DND-41 (cell line): Measurements from ENCODE around the gene UNC45A.

Experiments used
- ATAC-seq: fragments of 200-7000 bp; cut with Tn5 transposase; 3 replicates; pipeline ENCODE4 v1.9.1; 2021; ENCODE audit warnings: low read depth; ENCODE audit not compliant: insufficient read depth
- DNase-seq: peaks from one replicate; pipeline ENCODE4 v3.0.0-alpha.2; 2020
- H2AFZ ChIP-seq: 2 replicates; pipeline ENCODE4 v1.6.0; 2012; ENCODE audit warnings: low read depth, low read length
- H3K27ac ChIP-seq: 2 replicates; pipeline ENCODE4 v1.5.1; 2012; ENCODE audit warnings: low read length, inconsistent platforms
- H3K27me3 ChIP-seq: fragments of 200-600 bp; sonication (generic); 2 replicates; pipeline ENCODE4 v1.6.0; 2012; ENCODE audit warnings: low read length, mild to moderate bottlenecking, inconsistent platforms; ENCODE audit not compliant: insufficient read depth, poor library complexity
- H3K36me3 ChIP-seq: 2 replicates; pipeline ENCODE4 v1.5.1; 2012; ENCODE audit warnings: low read length, inconsistent platforms; ENCODE audit not compliant: insufficient read depth
- H3K4me1 ChIP-seq: 2 replicates; pipeline ENCODE4 v1.5.1; 2012; ENCODE audit warnings: mild to moderate bottlenecking, low read length; ENCODE audit not compliant: insufficient read depth
- H3K4me2 ChIP-seq: 2 replicates; pipeline ENCODE4 v1.6.0; 2012; ENCODE audit warnings: mild to moderate bottlenecking, moderate library complexity, low read length, inconsistent platforms; ENCODE audit not compliant: insufficient read depth
- H3K4me3 ChIP-seq, 2 experiments: fragments of 200-600 bp in 1 of 2; shearing (Covaris generic) in 1 of 2; 2 replicates each; pipeline ENCODE4 v1.5.1; 2012 to 2016; ENCODE audit warnings: inconsistent platforms in 2 of 2, low read length in 2 of 2, mild to moderate bottlenecking in 2 of 2, low read depth in 1 of 2, moderate library complexity in 1 of 2
- H3K79me2 ChIP-seq: 2 replicates; pipeline ENCODE4 v1.6.0; 2012; ENCODE audit warnings: low read length, inconsistent platforms; ENCODE audit not compliant: insufficient read depth
- H3K9ac ChIP-seq: 2 replicates; pipeline ENCODE4 v1.6.0; 2012; ENCODE audit warnings: low read depth, mild to moderate bottlenecking, inconsistent platforms, low read length, moderate library complexity
- H3K9me3 ChIP-seq: 2 replicates; pipeline ENCODE4 v1.5.1; 2012; ENCODE audit warnings: low read length, moderate library complexity, mild to moderate bottlenecking, inconsistent platforms; ENCODE audit not compliant: insufficient read depth, severe bottlenecking
- H4K20me1 ChIP-seq: 2 replicates; pipeline ENCODE4 v1.6.0; 2012; ENCODE audit warnings: low read length; ENCODE audit not compliant: insufficient read depth
- EZH2 ChIP-seq: IDR thresholded peaks from 3 replicates; pipeline ENCODE4 v1.6.1; 2012; ENCODE audit warnings: borderline replicate concordance, low read depth, mild to moderate bottlenecking, moderate library complexity, low read length, inconsistent platforms; ENCODE audit not compliant: severe bottlenecking
- TF ChIP-seq, protein P1 (sequence below): IDR thresholded peaks from 2 replicates; pipeline ENCODE4 v1.5.1; 2012; ENCODE audit warnings: borderline replicate concordance, low read length, moderate library complexity, mild to moderate bottlenecking; ENCODE audit not compliant: poor library complexity, severe bottlenecking; ENCODE audit errors: extremely low read depth

UNC45A gene

DNA sequence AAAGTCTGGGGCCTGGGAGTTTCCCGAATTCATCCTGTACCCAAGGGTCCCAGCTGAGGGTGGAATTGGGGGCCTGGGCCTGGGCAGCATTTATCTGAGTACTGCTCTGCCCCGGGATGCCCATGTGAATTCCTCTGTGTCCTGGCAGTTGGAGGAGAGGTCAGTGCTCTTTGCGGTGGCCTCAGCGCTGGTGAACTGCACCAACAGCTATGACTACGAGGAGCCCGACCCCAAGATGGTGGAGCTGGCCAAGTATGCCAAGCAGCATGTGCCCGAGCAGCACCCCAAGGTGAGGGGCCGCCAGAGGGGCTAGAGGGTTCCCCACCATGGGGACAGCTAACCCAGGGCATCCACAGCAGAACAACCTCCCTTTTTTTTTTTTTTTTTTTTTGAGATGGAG lies 13.4 kb downstream of the UNC45A start:
- TF ChIP-seq, protein P1, sequence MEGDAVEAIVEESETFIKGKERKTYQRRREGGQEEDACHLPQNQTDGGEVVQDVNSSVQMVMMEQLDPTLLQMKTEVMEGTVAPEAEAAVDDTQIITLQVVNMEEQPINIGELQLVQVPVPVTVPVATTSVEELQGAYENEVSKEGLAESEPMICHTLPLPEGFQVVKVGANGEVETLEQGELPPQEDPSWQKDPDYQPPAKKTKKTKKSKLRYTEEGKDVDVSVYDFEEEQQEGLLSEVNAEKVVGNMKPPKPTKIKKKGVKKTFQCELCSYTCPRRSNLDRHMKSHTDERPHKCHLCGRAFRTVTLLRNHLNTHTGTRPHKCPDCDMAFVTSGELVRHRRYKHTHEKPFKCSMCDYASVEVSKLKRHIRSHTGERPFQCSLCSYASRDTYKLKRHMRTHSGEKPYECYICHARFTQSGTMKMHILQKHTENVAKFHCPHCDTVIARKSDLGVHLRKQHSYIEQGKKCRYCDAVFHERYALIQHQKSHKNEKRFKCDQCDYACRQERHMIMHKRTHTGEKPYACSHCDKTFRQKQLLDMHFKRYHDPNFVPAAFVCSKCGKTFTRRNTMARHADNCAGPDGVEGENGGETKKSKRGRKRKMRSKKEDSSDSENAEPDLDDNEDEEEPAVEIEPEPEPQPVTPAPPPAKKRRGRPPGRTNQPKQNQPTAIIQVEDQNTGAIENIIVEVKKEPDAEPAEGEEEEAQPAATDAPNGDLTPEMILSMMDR, result no peak
- no peak for TF ChIP-seq EZH2
- no peaks in the 10 kb centered on the region for H3K27me3 ChIP-seq
- DNase-seq (no peak), ATAC-seq (no peak)
- H3K9me3 ChIP-seq, result no peaks in the 10 kb centered on the region
- no peaks in the 10 kb centered on the region for H3K79me2 ChIP-seq
- no peak overlapping the region for H3K4me3 ChIP-seq
- H4K20me1 ChIP-seq, result no peaks in the 10 kb centered on the region
- H3K4me2 ChIP-seq, result no peak overlapping the region
- H2AFZ ChIP-seq, result no peak overlapping the region
- no peak overlapping the region for H3K27ac ChIP-seq
- H3K9ac ChIP-seq, result no peak overlapping the region
- peaks cover 81% of the 10 kb centered on the region for H3K36me3 ChIP-seq
- no peaks in the 10 kb centered on the region for H3K4me1 ChIP-seq

DNA sequence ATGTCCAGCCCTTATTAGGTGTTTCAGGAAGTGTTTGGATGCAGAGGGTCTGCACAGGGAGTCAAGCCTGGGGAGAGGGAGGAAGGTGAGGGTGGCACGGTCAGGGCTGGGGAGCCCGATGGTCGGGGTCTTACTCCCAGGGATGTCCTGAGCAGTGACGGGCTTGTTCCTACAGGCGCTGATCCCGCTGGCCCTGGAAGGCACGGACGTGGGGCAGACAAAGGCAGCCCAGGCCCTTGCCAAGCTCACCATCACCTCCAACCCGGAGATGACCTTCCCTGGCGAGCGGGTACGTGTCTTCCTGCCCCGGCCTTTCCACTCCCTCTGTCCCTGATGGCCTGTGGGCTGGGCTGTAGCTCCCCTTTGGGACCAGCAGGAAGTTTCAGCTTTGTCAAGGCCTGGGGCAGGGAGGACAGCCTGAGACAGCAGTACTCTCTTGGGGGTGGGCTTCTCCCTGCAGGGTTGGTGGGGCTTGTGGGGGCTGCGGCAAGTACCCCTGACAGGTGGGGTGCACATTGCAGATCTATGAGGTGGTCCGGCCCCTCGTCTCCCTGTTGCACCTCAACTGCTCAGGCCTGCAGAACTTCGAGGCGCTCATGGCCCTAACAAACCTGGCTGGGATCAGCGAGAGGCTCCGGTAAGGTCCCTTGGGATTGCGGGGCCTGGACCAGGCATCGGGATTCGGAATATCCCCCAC lies 15.0 kb downstream of the UNC45A start:
- no peaks in the 10 kb centered on the region for H4K20me1 ChIP-seq
- no peak overlapping the region for H3K4me2 ChIP-seq
- no peak overlapping the region for H2AFZ ChIP-seq
- H3K27ac ChIP-seq, result no peak overlapping the region
- TF ChIP-seq EZH2, result no peak
- TF ChIP-seq, protein P1, result no peak
- no peaks in the 10 kb centered on the region for H3K9me3 ChIP-seq
- H3K36me3 ChIP-seq, result peaks cover 72% of the 10 kb centered on the region
- DNase-seq, result no peak
- peaks cover 10% of the 10 kb centered on the region for H3K4me1 ChIP-seq
- no peak overlapping the region for H3K9ac ChIP-seq
- no peak overlapping the region for H3K4me3 ChIP-seq
- H3K27me3 ChIP-seq, result no peaks in the 10 kb centered on the region
- peaks cover 4% of the 10 kb centered on the region for H3K79me2 ChIP-seq
- ATAC-seq, result no peak

DNA sequence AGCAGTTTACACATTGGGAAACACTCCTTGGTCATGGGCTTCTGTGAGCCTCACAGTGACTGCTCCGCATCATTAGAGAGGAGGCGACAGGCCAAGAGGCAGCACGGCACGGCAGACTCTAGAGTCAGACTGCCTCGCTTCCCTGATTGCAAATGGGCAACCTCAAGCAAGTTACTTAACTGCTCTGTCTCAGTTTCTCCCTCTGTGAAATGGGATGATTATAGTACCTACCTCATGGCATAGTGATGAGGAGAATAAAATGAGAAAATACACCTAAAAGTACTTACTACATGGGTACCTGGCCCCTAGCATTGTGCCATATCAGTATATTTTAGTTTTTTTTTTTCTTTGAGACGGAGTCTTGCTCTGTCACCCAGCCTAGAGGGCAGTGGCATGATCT lies 15.6 kb downstream of the UNC45A start:
- no peak overlapping the region for H3K4me3 ChIP-seq
- no peaks in the 10 kb centered on the region for H3K9me3 ChIP-seq
- no peak overlapping the region for H3K27ac ChIP-seq
- no peaks in the 10 kb centered on the region for H3K27me3 ChIP-seq
- H3K4me1 ChIP-seq, result peaks cover 13% of the 10 kb centered on the region
- H3K4me2 ChIP-seq, result no peak overlapping the region
- no peak overlapping the region for H2AFZ ChIP-seq
- no peak overlapping the region for H3K9ac ChIP-seq
- no peak for ATAC-seq
- H3K36me3 ChIP-seq, result peaks cover 70% of the 10 kb centered on the region
- TF ChIP-seq, protein P1, result no peak
- no peak for TF ChIP-seq EZH2
- no peak for DNase-seq
- peaks cover 9% of the 10 kb centered on the region for H3K79me2 ChIP-seq
- H4K20me1 ChIP-seq, result no peaks in the 10 kb centered on the region
